ENCODE results near the gene TAS1R1. TPM values are rescaled to one million over a fixed set of nuclear protein-coding genes. Genes with fewer than 3 reads are reported as not detected.

Gene TAS1R1
- total RNA-seq, 2 donors from 2014 or later = 0.31 to 0.51 TPM

- H3K36me3 ChIP-seq (ENCODE audit: control insufficient read depth, insufficient read depth, low read length) = peaks cover 70% of the 10 kb centered on the region
- H3K9me3 ChIP-seq (ENCODE audit: control insufficient read depth, low read length) = no peaks in the 10 kb centered on the region
- Mint-ChIP-seq H3K4me1 (no peaks in the 10 kb centered on the region), H3K36me3 (ENCODE audit: low read depth) (peaks cover 66% of the 10 kb centered on the region), H3K9me3 (peaks cover 4% of the 10 kb centered on the region), H3K27ac (peak overlapping the region; percentile 85), H3K4me3 (peak overlapping the region; percentile 76), H3K27me3 (ENCODE audit: insufficient read depth) (no peaks in the 10 kb centered on the region)
- no peaks in the 10 kb centered on the region for H3K27me3 ChIP-seq (ENCODE audit: control insufficient read depth, insufficient read depth, low read length, poor library complexity, severe bottlenecking)
- no peak for DNase-seq
- WGBS, 2 experiments (ENCODE audit: insufficient coverage in 1 of 2, insufficient read length in 1 of 2) = 27 to 35% methylated on average over 23 to 32 of the region's 32 CpGs
- no peaks in the 10 kb centered on the region for H3K4me1 ChIP-seq (ENCODE audit: control insufficient read depth, insufficient read depth, low read length)
- H3K4me3 ChIP-seq (ENCODE audit: low read length) = peak overlapping the region; percentile 89
- H3K27ac ChIP-seq (ENCODE audit: low read depth, low read length) = no peak overlapping the region
- TF ChIP-seq, protein P1, sequence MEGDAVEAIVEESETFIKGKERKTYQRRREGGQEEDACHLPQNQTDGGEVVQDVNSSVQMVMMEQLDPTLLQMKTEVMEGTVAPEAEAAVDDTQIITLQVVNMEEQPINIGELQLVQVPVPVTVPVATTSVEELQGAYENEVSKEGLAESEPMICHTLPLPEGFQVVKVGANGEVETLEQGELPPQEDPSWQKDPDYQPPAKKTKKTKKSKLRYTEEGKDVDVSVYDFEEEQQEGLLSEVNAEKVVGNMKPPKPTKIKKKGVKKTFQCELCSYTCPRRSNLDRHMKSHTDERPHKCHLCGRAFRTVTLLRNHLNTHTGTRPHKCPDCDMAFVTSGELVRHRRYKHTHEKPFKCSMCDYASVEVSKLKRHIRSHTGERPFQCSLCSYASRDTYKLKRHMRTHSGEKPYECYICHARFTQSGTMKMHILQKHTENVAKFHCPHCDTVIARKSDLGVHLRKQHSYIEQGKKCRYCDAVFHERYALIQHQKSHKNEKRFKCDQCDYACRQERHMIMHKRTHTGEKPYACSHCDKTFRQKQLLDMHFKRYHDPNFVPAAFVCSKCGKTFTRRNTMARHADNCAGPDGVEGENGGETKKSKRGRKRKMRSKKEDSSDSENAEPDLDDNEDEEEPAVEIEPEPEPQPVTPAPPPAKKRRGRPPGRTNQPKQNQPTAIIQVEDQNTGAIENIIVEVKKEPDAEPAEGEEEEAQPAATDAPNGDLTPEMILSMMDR (conservative IDR thresholded peaks at IDR 0.05) = no peak
- H3K9ac ChIP-seq (ENCODE audit: extremely low read depth, low read length, poor library complexity, severe bottlenecking) = peak overlapping the region; percentile 62
Observed at GRCh38 chr1:6625584-6626149, 70.6 kb downstream of the TAS1R1 start.

GRCh38 chr1:6627031-6627430 is 71.9 kb downstream of the TAS1R1 start:
- DNase-seq = no peak
- H3K27me3 Mint-ChIP-seq (ENCODE audit: insufficient read depth) = no peaks in the 10 kb centered on the region
- TF ChIP-seq, protein P1 (conservative IDR thresholded peaks at IDR 0.05) = no peak
- peaks cover 4% of the 10 kb centered on the region for H3K9me3 Mint-ChIP-seq
- 97 to 100% methylated on average over 4 to 9 of the region's 9 CpGs for WGBS, 2 experiments (ENCODE audit: insufficient coverage in 1 of 2, insufficient read length in 1 of 2)
- Histone ChIP-seq H3K27me3 (ENCODE audit: control insufficient read depth, insufficient read depth, low read length, poor library complexity, severe bottlenecking) (no peaks in the 10 kb centered on the region), H3K9ac (ENCODE audit: extremely low read depth, low read length, poor library complexity, severe bottlenecking) (no peak overlapping the region), H3K4me3 (ENCODE audit: low read length) (no peak overlapping the region), H3K27ac (ENCODE audit: low read depth, low read length) (no peak overlapping the region), H3K36me3 (ENCODE audit: control insufficient read depth, insufficient read depth, low read length) (peaks cover 57% of the 10 kb centered on the region), H3K9me3 (ENCODE audit: control insufficient read depth, low read length) (no peaks in the 10 kb centered on the region), H3K4me1 (ENCODE audit: control insufficient read depth, insufficient read depth, low read length) (no peaks in the 10 kb centered on the region)
- no peaks in the 10 kb centered on the region for H3K4me1 Mint-ChIP-seq
- peak overlapping the region; percentile 76 for H3K4me3 Mint-ChIP-seq
- H3K36me3 Mint-ChIP-seq (ENCODE audit: low read depth) = peaks cover 57% of the 10 kb centered on the region
- H3K27ac Mint-ChIP-seq = no peak overlapping the region

GRCh38 chr1:6627841-6628545 is 72.9 kb downstream of the TAS1R1 start:
- H3K9ac ChIP-seq (ENCODE audit: extremely low read depth, low read length, poor library complexity, severe bottlenecking) = no peak overlapping the region

More at GRCh38 chr1:6627841-6628545, 72.9 kb downstream of the TAS1R1 start:
- Mint-ChIP-seq H3K4me3 (no peak overlapping the region), H3K27me3 (ENCODE audit: insufficient read depth) (no peaks in the 10 kb centered on the region), H3K36me3 (ENCODE audit: low read depth) (peaks cover 54% of the 10 kb centered on the region), H3K9me3 (peaks cover 4% of the 10 kb centered on the region), H3K27ac (peak overlapping the region; percentile 7), H3K4me1 (no peaks in the 10 kb centered on the region)
- no peaks in the 10 kb centered on the region for H3K4me1 ChIP-seq (ENCODE audit: control insufficient read depth, insufficient read depth, low read length)
- WGBS, 2 experiments (ENCODE audit: insufficient coverage in 1 of 2, insufficient read length in 1 of 2) = 93 to 96% methylated on average over 21 of the region's 21 CpGs
- H3K27ac ChIP-seq (ENCODE audit: low read depth, low read length) = no peak overlapping the region
- no peaks in the 10 kb centered on the region for H3K9me3 ChIP-seq (ENCODE audit: control insufficient read depth, low read length)
- peaks cover 53% of the 10 kb centered on the region for H3K36me3 ChIP-seq (ENCODE audit: control insufficient read depth, insufficient read depth, low read length)
- H3K27me3 ChIP-seq (ENCODE audit: control insufficient read depth, insufficient read depth, low read length, poor library complexity, severe bottlenecking) = no peaks in the 10 kb centered on the region
- H3K4me3 ChIP-seq (ENCODE audit: low read length) = no peak overlapping the region
- TF ChIP-seq, protein P1 (conservative IDR thresholded peaks at IDR 0.05) = no peak
- DNase-seq = no peak

All from endodermal cell (in vitro differentiated cells).